Measurements from ENCODE around the gene TLL1.

DNA sequence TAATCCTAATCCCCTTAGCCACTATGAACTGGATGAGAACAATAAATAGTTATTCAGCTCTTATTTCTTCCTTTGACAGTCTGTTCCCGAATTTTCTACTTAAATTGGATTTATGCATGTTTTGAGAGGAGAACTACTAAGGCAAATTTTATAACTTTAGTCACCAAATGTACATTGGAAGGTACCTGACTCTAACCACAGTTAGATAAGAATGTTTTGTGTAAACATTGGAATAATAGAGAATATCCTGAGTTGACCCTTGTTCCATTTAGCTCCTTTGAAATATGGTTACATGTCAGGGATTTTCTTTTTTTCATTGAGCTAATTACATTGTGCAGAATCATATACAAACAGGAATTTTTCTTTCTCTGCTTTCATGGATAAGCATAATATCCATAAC lies 202.6 kb downstream of the TLL1 start:
- TF ChIP-seq, protein P1, sequence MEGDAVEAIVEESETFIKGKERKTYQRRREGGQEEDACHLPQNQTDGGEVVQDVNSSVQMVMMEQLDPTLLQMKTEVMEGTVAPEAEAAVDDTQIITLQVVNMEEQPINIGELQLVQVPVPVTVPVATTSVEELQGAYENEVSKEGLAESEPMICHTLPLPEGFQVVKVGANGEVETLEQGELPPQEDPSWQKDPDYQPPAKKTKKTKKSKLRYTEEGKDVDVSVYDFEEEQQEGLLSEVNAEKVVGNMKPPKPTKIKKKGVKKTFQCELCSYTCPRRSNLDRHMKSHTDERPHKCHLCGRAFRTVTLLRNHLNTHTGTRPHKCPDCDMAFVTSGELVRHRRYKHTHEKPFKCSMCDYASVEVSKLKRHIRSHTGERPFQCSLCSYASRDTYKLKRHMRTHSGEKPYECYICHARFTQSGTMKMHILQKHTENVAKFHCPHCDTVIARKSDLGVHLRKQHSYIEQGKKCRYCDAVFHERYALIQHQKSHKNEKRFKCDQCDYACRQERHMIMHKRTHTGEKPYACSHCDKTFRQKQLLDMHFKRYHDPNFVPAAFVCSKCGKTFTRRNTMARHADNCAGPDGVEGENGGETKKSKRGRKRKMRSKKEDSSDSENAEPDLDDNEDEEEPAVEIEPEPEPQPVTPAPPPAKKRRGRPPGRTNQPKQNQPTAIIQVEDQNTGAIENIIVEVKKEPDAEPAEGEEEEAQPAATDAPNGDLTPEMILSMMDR (IDR thresholded peaks at IDR 0.05): no peak
- no peak for TF ChIP-seq POLR2A (IDR thresholded peaks at IDR 0.05)
- no peak for TF ChIP-seq POLR2AphosphoS5 (IDR thresholded peaks at IDR 0.05; ENCODE audit: insufficient read depth in 1 of 2, low read depth in 1 of 2)

Measured in vagina (tissue), 2 donors.